DMS114 treated with DMSO at 0.1 percent for 48 hours (cell line): ENCODE measurements around the gene DISC1.
"Not testable (repeated sequence)": the region's sequence is repeated elsewhere in the genome, so short reads cannot be mapped to it uniquely, and the experiment has no call there.

ENCODE experiments used
- DNase-seq: peaks from one replicate; lab custom pipeline; 2025; ENCODE audit not compliant: unreplicated experiment; lab: John Stamatoyannopoulos, UW

The DISC1 gene

GRCh38 chr1:231666937-231667608 lies 40.5 kb downstream of the DISC1 start:
- DNase-seq = no peak

GRCh38 chr1:231667896-231668506 lies 41.4 kb downstream of the DISC1 start:
- no peak for DNase-seq

GRCh38 chr1:231668826-231669225 lies 42.2 kb downstream of the DISC1 start:
- no peak for DNase-seq

GRCh38 chr1:231669864-231670621 lies 43.5 kb downstream of the DISC1 start:
- DNase-seq = not testable (repeated sequence)

DNA sequence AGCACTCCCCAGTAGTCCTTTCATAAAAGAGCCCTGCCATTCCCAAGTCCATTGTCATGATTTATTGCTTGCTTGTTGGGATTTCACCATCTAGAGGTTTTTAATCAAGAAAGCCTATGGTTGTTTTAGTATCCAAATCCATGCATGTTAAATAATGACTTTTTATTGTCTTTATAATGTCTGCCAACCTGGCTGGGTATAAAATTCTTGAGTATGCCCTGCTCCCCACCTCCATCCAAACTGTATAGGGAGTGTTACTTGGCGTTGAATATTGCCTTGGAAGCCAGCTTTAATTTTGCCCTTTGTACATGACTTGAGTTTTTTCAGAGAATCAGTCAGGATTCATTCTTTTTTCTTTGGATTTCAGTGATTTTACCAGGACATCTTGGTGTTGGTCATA lies 44.2 kb downstream of the DISC1 start:
- DNase-seq = no peak

DNA sequence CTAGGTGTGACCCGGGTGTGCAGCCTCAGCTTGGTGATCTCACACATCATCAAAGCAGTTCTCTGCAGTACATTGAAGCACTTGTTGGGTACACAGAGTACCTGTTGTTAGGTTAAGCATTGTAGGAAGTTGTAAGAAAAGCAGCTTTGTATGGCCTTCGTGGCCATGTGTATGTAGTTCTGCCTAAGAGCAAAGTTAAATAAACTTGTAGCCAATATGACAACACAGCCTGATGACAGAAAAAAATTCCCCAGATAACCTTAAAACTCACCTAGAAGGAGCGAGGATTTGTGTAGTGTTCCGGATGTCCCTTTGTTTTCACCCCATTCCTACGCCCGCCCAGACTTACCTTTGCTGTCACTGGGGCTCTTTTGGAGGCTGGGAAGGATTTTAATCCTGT lies 48.0 kb downstream of the DISC1 start:
- DNase-seq = no peak

DNA sequence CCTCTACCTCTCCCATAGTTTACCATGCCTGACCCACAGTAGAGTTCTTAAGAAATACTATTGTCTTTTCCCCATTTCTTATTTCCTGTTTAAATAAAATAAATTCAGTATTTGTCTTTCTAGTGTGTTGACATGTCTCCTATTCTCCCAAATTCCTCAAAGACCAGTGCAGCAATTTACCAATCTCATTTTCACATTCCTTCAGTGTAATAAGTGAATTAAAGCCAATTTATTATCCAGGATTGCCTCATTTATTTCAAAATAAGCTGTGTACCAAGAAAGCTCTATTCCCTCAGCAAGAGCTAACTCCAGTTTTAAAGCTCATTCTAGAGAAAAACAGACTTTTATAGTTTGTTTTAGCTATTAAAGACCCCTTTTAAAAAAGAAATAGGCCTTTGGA lies 49.9 kb downstream of the DISC1 start:
- DNase-seq = no peak

DNA sequence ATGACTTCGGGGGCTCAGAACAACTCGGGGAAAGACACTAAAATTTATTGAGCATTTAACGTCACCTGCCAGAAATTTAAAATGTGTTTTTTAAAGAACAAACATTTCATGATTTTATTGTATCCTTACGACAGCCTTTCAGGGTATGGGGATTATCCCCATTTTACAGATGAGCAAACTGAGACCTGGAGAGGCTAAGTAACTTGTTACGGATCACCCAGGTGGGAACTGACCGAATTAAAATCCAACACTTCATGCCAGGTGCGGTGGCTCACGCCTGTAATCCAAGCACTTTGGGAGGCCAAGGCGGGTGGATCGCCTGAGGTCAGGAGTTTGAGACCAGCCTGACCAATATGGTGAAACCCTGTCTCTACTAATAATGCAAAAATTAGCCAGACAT lies 50.9 kb downstream of the DISC1 start:
- DNase-seq = no peak

GRCh38 chr1:231678011-231678432 lies 51.4 kb downstream of the DISC1 start:
- no peak for DNase-seq

GRCh38 chr1:231679109-231679508 lies 52.5 kb downstream of the DISC1 start:
- no peak for DNase-seq

DNA sequence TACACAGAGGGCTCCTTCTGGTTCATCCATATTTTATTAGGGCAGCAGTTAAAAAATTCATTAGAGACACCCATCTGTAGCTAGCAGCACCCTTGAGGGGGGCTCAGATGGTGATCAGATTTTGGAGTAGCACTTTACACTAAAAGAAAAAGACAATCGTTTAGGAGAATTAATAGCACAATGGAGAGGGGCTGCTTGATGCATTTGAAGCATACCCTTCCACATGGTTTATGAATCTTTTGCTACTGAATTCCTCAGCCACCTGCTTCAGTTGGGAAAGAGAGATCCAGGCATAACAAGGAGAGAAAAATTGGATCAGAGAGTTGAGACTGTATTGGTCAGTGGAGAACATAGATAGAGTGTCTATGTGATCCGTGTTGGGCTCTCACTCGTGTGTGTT lies 54.4 kb downstream of the DISC1 start:
- DNase-seq = no peak

- DNase-seq = no peak
Observed at GRCh38 chr1:231682779-231683178, 56.2 kb downstream of the DISC1 start.

GRCh38 chr1:231683439-231684165 lies 57.0 kb downstream of the DISC1 start:
- DNase-seq = no peak

DNA sequence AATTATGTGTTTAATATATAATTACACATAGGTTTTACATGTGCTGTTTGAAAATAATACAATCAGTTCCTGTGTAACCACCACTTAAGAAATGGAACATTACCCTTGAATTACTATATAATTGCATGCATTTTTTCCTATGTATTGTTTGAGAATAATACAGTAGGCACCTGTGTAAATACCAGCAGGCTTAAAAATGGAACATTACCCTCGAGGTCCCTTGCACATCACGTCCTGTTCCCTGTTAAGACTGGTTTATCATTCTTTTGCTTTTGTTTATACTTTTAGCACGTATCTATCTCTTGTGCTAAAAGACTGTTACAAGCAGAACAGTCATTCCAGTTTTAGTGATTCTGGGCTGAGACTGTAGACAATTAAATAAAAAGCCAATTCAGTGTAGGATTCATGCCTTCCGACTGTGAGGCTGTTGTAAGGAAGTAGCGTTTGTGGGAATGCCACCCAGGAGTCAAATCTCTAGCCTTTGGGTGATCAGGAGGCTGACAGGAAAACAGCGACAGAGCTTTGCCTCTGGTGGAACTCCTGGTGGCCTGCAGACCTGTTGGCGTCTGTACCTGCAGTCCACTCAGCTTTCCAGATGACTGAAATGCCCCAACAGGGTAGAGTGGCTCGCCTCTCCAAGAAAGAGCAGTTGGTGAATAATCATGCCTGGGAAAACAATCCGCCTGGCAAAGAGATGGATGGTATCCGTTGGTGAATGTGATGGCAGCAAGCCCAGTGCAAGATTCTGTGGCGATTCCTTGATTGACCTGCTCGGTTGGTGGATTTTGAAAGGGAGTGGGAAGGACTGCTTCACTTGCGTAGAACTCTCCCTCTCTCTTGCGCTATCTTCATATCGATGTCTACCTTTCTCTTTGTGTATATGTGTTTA lies 58.0 kb downstream of the DISC1 start:
- DNase-seq = no peak

GRCh38 chr1:231686384-231686783 lies 59.8 kb downstream of the DISC1 start:
- DNase-seq = no peak

- DNase-seq = no peak
Observed at GRCh38 chr1:231688989-231689388, 62.4 kb downstream of the DISC1 start.

GRCh38 chr1:231690059-231690458 lies 63.5 kb downstream of the DISC1 start:
- no peak for DNase-seq

DNA sequence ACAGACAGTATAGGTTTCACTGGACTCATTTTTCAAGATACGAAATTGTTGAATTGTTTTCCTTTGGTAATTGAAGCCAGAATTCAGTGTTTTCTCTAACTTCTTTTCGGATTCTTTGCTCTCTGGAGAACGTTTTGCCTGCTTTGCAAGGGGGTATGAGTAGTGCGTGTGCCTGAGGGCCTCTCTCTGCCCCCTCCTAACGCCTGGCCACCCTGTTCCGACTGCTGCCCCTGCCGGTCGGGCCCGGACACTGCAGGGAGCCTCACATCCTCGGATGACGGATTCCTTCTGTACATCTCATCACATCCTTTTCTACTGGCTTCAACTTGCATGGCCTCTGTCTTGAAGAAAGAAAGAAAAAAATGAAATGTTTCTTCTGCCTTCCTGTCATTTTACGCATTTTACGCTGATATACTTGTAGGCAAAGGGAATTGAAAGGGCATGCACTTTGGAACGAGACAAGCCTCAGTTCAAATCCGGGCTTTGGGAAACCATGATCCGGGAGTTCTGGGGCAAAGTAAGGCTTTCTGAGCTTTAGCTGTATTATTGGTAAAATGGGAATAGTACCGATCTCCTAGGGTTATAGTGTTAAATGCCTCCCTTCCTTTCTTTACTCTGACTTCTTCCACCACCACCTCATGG lies 65.1 kb downstream of the DISC1 start:
- no peak for DNase-seq

- no peak for DNase-seq
Observed at GRCh38 chr1:231693361-231694074, 66.9 kb downstream of the DISC1 start.

GRCh38 chr1:231694075-231694431 lies 67.5 kb downstream of the DISC1 start:
- no peak for DNase-seq
